GM19351 (cell line): ENCODE measurements around the gene PSMD14.

Experiments
- ATAC-seq: cut with Tn5 transposase; IDR thresholded peaks from one replicate; pipeline ENCODE4 v1.9.1; 2021; ENCODE audit warnings: mild to moderate bottlenecking, moderate library complexity; ENCODE audit not compliant: unreplicated experiment

The PSMD14 gene

GRCh38 chr2:161434118-161434517 is 125.9 kb downstream of the PSMD14 start:
- no peak for ATAC-seq

GRCh38 chr2:161436411-161436810 is 128.2 kb downstream of the PSMD14 start:
- no peak for ATAC-seq

GRCh38 chr2:161438598-161438997 is 130.4 kb downstream of the PSMD14 start:
- no peak for ATAC-seq

DNA sequence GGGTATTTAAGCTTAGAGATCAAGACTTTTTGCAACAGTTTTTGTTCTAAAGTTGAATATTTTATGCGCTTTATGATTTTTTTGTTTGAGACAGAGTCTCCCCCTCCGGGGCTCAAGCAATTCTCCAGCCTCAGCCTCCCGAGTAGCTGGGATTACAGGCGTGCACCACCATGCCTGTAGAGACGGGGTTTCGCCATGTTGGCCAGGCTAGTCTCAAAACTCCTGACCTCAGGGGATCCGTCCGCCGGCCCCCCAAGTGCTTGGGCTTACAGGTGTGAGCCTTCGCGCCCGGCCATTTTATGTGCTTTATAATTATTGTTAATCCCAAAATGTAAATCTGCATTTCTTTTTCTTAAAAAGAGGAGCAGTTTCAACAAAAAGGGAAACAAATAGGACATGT is 136.9 kb downstream of the PSMD14 start:
- ATAC-seq = no peak

GRCh38 chr2:161448431-161448830 is 140.2 kb downstream of the PSMD14 start:
- ATAC-seq = no peak
